ENCODE data around the gene EZH1. TPM values are rescaled to one million over a fixed set of nuclear protein-coding genes. Genes with fewer than 3 reads are reported as not detected.

EZH1 gene
- total RNA-seq, 4 donors from 2014 or later: 13.4 to 49.2 (median 22.0) TPM

DNA sequence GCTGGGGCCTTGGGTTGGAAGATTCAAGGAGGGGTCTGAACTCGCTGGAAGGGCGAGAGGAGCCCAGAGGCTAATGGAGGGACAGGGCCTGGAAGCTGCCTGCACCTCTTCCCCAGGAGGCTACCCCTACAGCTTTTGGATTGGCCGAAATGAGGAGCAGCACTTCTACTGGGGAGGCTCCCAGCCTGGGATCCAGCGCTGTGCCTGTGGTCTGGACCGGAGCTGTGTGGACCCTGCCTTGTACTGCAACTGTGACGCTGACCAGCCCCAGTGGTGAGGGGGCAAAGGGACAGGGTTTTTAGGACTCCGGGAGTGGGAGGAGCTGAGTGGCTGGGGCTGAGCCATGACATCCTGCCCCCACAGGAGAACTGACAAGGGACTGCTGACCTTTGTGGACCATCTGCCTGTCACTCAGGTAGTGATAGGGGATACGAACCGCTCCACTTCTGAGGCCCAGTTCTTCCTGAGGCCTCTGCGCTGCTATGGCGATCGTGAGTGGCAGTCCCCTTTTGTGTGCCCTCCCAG lies 53.8 kb downstream of the EZH1 start:
- Histone ChIP-seq H3K4me3 (no peak overlapping the region), H3K9me3 (no peaks in the 10 kb centered on the region), H3K27ac (no peak overlapping the region), H3K4me1 (no peaks in the 10 kb centered on the region), H3K36me3 (peaks cover 0 to 46% (median 0%) of the 10 kb centered on the region in 3 donors), H3K27me3 (no peaks in the 10 kb centered on the region)
- intact Hi-C loops (cut with DNase I): no loop called here
- 91% methylated on average over 6 of the region's 12 CpGs for WGBS, 2 donors
- TF ChIP-seq, protein P1, sequence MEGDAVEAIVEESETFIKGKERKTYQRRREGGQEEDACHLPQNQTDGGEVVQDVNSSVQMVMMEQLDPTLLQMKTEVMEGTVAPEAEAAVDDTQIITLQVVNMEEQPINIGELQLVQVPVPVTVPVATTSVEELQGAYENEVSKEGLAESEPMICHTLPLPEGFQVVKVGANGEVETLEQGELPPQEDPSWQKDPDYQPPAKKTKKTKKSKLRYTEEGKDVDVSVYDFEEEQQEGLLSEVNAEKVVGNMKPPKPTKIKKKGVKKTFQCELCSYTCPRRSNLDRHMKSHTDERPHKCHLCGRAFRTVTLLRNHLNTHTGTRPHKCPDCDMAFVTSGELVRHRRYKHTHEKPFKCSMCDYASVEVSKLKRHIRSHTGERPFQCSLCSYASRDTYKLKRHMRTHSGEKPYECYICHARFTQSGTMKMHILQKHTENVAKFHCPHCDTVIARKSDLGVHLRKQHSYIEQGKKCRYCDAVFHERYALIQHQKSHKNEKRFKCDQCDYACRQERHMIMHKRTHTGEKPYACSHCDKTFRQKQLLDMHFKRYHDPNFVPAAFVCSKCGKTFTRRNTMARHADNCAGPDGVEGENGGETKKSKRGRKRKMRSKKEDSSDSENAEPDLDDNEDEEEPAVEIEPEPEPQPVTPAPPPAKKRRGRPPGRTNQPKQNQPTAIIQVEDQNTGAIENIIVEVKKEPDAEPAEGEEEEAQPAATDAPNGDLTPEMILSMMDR (IDR thresholded peaks at IDR 0.05): no peak
- TF ChIP-seq POLR2A (IDR thresholded peaks at IDR 0.05): no peak
- DNase-seq: no peak

DNA sequence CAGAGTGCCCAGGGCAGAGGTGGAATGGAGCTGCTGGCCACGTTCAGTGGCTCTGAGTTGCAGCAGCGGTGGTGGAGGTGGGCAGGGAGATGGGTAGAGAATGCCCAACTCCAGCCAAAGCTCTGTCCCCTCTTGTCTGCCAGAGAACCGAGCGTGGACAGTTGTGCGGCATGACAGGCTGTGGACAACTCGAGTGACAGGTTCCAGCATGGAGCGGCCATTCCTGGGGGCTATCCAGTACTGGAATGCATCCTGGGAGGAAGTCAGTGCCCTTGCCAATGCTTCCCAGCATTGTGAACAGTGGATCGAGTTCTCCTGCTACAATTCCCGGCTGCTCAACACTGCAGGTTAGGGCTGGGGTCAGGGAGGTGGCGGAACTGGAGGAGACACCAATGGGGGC lies 54.2 kb downstream of the EZH1 start:
- Histone ChIP-seq H3K27ac (no peak overlapping the region), H3K27me3 (no peaks in the 10 kb centered on the region), H3K4me1 (no peaks in the 10 kb centered on the region), H3K36me3 (peaks cover 0 to 42% (median 0%) of the 10 kb centered on the region in 3 donors), H3K9me3 (no peaks in the 10 kb centered on the region), H3K4me3 (no peak overlapping the region)
- TF ChIP-seq POLR2A (IDR thresholded peaks at IDR 0.05): no peak
- TF ChIP-seq, protein P1 (IDR thresholded peaks at IDR 0.05): no peak
- DNase-seq: no peak
- 73 to 78% methylated on average over 7 to 9 of the region's 10 CpGs for WGBS, 2 donors
- intact Hi-C loops (cut with DNase I): no loop called here

DNA sequence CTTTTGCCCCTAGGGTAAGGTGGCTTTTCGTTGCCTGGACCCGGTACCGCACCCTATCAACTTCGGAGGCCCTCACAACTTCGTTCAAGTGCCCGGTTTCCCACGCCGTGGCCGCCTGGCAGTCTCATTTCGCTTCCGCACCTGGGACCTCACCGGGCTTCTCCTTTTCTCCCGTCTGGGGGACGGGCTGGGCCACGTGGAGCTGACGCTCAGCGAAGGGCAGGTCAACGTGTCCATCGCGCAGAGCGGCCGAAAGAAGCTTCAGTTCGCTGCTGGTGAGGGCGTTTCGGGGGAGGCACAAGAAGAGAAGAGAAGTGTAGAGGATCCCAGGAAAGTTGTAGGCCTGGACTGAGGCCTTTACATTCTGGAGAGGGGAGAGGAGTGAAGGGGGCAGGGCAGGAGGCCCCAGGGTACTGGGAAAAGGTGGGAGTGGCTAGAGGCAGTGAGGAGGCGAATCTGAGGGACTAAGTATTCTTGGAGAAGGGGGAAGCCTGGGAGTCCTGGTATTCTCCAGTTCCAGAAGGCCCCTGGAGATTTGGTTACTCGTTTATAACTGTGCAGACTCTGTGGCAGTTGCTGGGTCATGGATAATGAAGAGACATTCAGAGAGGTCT lies 57.0 kb downstream of the EZH1 start:
- no peak for TF ChIP-seq POLR2A (IDR thresholded peaks at IDR 0.05)
- TF ChIP-seq, protein P1 (IDR thresholded peaks at IDR 0.05): no peak
- peaks cover 0 to 16% (median 0%) of the 10 kb centered on the region in 4 donors for H3K27me3 ChIP-seq
- WGBS, 2 donors: 76 to 86% methylated on average over 10 to 16 of the region's 27 CpGs
- H3K9me3 ChIP-seq: no peaks in the 10 kb centered on the region
- peaks cover 10 to 16% (median 14%) of the 10 kb centered on the region in 3 donors for H3K4me1 ChIP-seq
- peaks cover 0 to 16% (median 0%) of the 10 kb centered on the region in 3 donors for H3K36me3 ChIP-seq
- H3K4me3 ChIP-seq: no peak overlapping the region
- no peak for DNase-seq
- intact Hi-C loops (cut with DNase I): no loop called here
- no peak overlapping the region for H3K27ac ChIP-seq

DNA sequence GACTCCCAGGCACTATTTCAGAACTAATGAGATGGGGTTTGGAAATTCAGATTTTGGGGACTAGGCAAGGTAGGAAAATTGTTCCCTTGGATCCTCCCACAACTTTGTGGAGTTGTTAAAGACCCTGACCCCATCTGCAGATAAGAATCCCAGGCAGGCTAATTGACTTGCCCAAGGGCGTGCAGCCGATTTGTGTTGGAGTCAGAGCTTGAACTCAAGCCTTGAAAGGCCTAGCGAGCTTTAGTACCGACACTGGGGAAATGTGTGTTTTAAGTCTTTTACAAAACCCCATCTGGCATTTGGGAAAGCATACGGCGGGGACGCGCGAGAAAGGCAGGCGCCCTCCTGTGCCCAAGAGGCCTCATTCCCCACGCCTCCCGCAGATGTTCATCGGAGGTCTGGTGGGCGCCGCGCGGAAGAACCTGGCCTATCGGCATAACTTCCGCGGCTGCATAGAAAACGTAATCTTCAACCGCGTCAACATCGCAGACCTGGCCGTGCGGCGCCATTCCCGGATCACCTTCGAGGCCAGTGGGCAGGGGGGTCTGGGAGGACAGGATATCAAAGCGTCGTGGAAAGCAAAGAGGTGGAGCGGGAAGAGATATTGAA lies 58.2 kb downstream of the EZH1 start:
- Histone ChIP-seq H3K9me3 (no peaks in the 10 kb centered on the region), H3K4me3 (no peak overlapping the region), H3K4me1 (peaks cover 21 to 28% (median 22%) of the 10 kb centered on the region in 3 donors), H3K36me3 (peaks cover 0 to 6% (median 0%) of the 10 kb centered on the region in 3 donors), H3K27me3 (peaks cover 0 to 21% (median 0%) of the 10 kb centered on the region in 4 donors), H3K27ac (no peak overlapping the region)
- 80 to 88% methylated on average over 28 of the region's 32 CpGs for WGBS, 2 donors
- intact Hi-C loops (cut with DNase I): no loop called here
- DNase-seq: no peak
- TF ChIP-seq, protein P1 (IDR thresholded peaks at IDR 0.05): no peak
- no peak for TF ChIP-seq POLR2A (IDR thresholded peaks at IDR 0.05)

DNA sequence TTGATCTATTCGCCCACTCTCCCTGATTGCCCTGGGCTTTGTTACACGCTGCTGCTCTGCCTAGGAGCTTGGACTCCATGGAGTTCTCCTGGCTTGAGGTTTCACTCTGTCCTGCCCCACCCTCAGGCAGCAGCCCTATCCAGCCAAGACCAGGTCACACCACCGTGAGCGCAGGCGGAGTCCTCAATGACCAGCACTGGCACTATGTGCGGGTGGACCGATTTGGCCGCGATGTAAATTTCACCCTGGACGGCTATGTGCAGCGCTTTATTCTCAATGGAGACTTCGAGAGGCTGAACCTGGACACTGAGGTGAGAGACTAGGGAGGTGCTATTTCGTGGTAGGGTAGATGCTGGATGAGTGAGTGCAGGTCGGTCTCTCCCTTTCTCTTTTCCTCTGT lies 59.0 kb downstream of the EZH1 start:
- DNase-seq: no peak
- Histone ChIP-seq H3K27ac (no peak overlapping the region), H3K4me3 (no peak overlapping the region), H3K27me3 (peaks cover 0 to 24% (median 0%) of the 10 kb centered on the region in 4 donors), H3K9me3 (no peaks in the 10 kb centered on the region), H3K36me3 (no peaks in the 10 kb centered on the region), H3K4me1 (peaks cover 21 to 36% (median 26%) of the 10 kb centered on the region in 3 donors)
- intact Hi-C loops (cut with DNase I): no loop called here
- 77 to 84% methylated on average over 4 to 14 of the region's 14 CpGs for WGBS, 2 donors
- TF ChIP-seq, protein P1 (IDR thresholded peaks at IDR 0.05): no peak
- no peak for TF ChIP-seq POLR2A (IDR thresholded peaks at IDR 0.05)
